PFSK-1 (cell line): ENCODE data around the gene FSD2.
A peak's percentile ranks its signal among the peaks of the same experiment; 100 is the strongest.

ENCODE experiments used
- FOXP2 ChIP-seq: optimal IDR thresholded peaks from 2 replicates; pipeline ENCODE3; 2011; ENCODE audit warnings: borderline replicate concordance, control low read depth, inconsistent platforms; ENCODE audit not compliant: insufficient read depth; ENCODE audit errors: extremely low read length, extremely low read depth
- POLR2AphosphoS5 ChIP-seq: IDR thresholded peaks from 2 replicates; pipeline ENCODE4 v1.6.1; 2012; ENCODE audit warnings: low read depth, mild to moderate bottlenecking, control low read depth, low read length, moderate library complexity
- SIN3A ChIP-seq: IDR thresholded peaks from 2 replicates; pipeline ENCODE4 v1.6.1; 2012; ENCODE audit warnings: mild to moderate bottlenecking, low read length, moderate library complexity, borderline replicate concordance; ENCODE audit not compliant: insufficient read depth
- TAF1 ChIP-seq: IDR thresholded peaks from 2 replicates; pipeline ENCODE4 v1.6.1; 2012; ENCODE audit warnings: low read length, control low read depth, borderline replicate concordance; ENCODE audit not compliant: insufficient read depth
- TF ChIP-seq, protein P1 (sequence below), 2 experiments: IDR thresholded peaks; 2 replicates each; pipeline versions ENCODE4 v1.6.1 to v1.8.0; 2011 to 2012; ENCODE audit warnings: low read depth in 2 of 2, low read length in 2 of 2, control low read depth in 1 of 2, inconsistent platforms in 1 of 2, mild to moderate bottlenecking in 1 of 2, moderate library complexity in 1 of 2; ENCODE audit not compliant: insufficient read depth in 1 of 2

The FSD2 gene

GRCh38 chr15:82763361-82764116 is 42.3 kb downstream of the FSD2 start:
- no peak for TF ChIP-seq SIN3A
- no peak for TF ChIP-seq FOXP2
- TF ChIP-seq TAF1, result no peak
- TF ChIP-seq POLR2AphosphoS5, result no peak
- TF ChIP-seq, protein P1, sequence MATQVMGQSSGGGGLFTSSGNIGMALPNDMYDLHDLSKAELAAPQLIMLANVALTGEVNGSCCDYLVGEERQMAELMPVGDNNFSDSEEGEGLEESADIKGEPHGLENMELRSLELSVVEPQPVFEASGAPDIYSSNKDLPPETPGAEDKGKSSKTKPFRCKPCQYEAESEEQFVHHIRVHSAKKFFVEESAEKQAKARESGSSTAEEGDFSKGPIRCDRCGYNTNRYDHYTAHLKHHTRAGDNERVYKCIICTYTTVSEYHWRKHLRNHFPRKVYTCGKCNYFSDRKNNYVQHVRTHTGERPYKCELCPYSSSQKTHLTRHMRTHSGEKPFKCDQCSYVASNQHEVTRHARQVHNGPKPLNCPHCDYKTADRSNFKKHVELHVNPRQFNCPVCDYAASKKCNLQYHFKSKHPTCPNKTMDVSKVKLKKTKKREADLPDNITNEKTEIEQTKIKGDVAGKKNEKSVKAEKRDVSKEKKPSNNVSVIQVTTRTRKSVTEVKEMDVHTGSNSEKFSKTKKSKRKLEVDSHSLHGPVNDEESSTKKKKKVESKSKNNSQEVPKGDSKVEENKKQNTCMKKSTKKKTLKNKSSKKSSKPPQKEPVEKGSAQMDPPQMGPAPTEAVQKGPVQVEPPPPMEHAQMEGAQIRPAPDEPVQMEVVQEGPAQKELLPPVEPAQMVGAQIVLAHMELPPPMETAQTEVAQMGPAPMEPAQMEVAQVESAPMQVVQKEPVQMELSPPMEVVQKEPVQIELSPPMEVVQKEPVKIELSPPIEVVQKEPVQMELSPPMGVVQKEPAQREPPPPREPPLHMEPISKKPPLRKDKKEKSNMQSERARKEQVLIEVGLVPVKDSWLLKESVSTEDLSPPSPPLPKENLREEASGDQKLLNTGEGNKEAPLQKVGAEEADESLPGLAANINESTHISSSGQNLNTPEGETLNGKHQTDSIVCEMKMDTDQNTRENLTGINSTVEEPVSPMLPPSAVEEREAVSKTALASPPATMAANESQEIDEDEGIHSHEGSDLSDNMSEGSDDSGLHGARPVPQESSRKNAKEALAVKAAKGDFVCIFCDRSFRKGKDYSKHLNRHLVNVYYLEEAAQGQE (IDR thresholded peaks at IDR 0.05; ENCODE audit: insufficient read depth in 1 of 2, low read depth in 2 of 2, low read length in 2 of 2), result no peak

GRCh38 chr15:82751308-82751707 is 54.6 kb downstream of the FSD2 start:
- no peak for TF ChIP-seq SIN3A
- no peak for TF ChIP-seq FOXP2
- TF ChIP-seq, protein P1 (IDR thresholded peaks at IDR 0.05; ENCODE audit: insufficient read depth in 1 of 2, low read depth in 2 of 2, low read length in 2 of 2), result no peak
- TF ChIP-seq POLR2AphosphoS5, result no peak
- no peak for TF ChIP-seq TAF1

- TF ChIP-seq, protein P1 (IDR thresholded peaks at IDR 0.05; ENCODE audit: insufficient read depth in 1 of 2, low read depth in 2 of 2, low read length in 2 of 2), result no peak
- peak; percentile 12; the same call in 1 of the 2 replicates for TF ChIP-seq SIN3A
- TF ChIP-seq FOXP2, result no peak
- TF ChIP-seq TAF1, result no peak
Measured at GRCh38 chr15:82750831-82751180, 55.1 kb downstream of the FSD2 start.

DNA sequence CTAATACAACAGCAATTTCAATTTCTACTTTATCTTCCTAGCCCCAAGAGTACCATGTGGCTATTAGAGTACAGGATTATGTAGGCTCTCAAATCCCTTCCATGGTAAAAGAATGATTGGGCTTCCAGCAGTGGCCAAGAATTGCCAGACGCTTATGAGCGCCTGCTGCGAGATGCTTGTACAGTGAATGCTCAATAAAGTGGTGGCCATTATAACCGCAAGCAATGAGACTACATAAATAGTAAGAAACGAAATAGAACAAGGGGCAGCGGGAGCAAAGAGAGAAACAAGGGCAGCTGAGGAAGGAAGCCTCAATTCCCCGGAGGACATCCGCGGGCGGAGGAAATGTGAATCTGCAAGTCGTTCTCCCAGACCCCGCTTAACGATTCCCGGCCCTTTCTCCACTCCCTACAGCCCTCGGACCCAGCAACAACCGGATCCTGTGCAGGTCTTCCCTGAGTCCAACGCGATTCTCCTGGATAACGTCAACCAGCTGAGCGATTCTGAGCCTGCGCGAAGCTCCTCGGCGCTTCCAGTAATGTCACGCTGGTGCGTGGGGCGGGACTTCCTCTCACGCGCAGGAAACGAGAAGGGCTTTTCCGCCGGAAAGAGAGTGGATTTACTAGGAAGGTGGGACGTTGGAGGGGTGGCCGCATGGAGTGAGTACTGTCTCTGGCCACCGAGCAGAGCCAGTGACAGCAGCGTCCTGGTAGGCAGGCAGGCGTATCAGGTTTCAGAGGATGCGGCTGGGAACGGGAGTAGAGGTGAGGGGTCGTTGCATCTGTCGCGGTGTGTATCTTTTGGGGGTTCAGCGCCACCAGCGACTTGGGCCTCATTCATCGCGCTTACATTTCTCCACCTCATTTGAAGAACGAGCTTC is 55.7 kb downstream of the FSD2 start:
- TF ChIP-seq SIN3A (no peak; the same call in 1 of the 2 replicates), POLR2AphosphoS5 (peak; percentile 99), FOXP2 (peak; percentile 52)

DNA sequence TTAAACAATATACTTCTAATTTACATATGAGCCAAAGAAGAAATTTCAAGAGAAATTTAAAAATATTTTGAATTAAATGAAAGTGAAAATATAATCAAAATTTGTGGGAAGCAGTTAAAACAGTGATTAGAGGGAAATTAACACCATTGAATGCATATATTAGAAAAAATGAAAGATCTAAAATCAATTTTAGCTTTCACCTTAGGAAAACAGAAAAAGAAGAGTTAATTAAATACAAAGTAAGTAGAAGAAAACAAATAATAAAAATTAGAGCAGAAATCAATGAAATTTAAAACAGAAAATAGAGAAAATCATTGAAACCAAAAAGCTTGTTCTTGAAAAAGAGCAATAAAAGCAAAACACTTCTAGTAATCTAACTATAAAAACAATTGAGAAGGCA is 57.6 kb downstream of the FSD2 start:
- TF ChIP-seq TAF1 (no peak), FOXP2 (no peak), POLR2AphosphoS5 (no peak), SIN3A (no peak)
- TF ChIP-seq, protein P1 (IDR thresholded peaks at IDR 0.05; ENCODE audit: insufficient read depth in 1 of 2, low read depth in 2 of 2, low read length in 2 of 2), result no peak
